ENCODE measurements around the gene TOMM7.
"Not testable (repeated sequence)": the region's sequence is repeated elsewhere in the genome, so short reads cannot be mapped to it uniquely, and the experiment has no call there.

Gene TOMM7

DNA sequence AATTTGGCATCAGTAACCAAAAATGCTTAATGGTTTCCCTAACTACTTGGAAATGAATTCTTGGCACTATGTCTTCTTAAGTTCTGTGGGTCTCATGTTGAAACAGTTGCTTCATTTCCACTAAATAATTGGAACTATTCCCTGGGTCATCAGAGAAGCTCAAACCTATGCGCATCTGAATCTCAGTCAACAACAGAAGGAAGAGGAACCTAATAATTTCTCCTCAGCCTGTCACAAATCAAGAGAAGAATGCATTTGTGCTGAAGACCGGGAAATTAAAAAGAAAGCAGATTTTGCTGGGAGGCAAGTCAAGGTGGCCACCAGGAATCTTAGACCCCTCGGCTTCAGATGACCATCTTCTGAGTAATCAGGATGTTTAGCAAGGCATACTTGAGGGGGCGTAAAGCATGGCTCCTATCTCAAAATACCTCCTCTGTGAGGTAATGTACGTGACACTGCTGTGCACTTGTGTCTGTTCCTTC is 41.4 kb downstream of the TOMM7 start:
- DNase-seq: no peak

DNA sequence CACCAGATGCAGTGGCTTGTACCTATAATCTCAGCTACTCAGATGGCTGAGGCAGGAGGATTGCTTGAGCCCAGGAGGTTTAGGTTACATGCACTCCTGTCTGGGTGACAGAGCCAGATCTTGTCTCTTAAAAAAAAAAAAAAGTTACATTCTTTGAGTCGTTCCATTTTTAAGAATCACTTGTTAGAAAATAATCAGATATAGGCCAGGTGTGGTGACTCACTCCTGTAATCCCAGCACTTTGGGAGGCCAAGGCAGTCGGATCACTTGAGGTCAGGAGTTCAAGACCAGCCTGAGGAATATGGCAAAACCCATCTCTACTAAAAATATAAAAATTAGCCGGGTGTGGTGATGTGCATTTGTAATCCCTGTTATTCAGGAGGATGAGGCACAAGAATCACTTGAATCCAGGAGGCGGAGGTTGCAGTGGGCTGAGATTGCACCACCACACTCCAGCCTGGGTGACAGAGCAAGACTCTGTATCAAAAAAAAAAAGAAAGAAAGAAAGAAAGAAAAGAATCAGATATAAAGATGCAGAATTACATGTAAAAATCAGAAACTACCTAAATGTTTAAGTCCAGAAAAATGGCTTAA is 42.8 kb downstream of the TOMM7 start:
- DNase-seq: not testable (repeated sequence)

DNA sequence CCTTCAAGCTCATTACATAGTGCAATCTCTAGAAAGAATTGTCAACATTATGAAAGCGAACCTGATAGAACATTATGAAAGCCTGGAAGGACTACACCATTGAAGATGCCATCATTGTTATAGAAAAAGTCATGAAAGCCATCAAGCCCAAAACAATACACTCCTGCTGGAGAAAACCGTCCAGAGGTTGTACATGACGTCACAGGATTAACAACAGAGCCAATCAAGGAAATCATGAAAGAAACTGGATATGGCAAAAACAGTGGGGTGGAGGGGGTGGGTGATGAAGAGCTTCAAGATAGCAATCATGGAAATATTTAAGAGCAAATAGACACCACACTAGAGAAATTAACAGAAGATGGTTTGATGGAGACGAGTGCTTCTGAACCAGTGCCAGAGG is 45.7 kb downstream of the TOMM7 start:
- no peak for DNase-seq

DNA sequence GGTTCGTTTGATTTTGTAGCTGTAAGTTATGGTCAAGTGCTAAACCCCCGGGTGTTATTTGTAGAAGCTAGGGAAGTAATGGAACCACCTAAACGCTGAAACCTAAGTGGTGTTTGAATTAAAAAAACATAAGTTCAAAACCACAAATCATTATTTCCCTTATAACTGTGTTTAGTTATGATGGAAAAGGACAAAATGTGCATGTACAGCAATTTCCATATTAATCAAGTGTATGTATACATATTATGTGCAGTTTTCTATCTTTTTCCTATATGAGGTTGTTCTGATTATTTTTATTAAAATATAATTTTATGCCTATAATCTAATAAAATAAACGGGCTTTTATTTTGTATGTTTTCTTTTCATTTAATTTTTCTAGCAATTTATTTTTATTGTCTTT is 49.8 kb downstream of the TOMM7 start:
- no peak for DNase-seq

DNA sequence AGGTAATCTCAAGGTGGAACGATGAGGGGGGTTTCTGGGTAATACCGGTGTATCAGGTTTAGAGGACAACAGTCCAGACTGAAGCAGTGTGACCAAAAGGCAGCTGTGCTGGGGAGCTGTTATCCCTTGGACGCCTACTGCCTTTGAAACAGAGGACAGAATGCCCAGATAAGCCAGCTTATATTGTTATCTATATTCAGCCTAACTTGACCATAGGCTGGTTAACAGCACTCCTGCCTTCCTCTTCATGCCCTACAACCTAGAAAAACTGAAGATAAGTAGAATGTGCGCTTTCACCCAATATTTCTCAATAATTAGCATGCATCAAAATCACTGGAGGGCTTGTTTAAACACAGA is 50.8 kb downstream of the TOMM7 start:
- no peak for DNase-seq

DNA sequence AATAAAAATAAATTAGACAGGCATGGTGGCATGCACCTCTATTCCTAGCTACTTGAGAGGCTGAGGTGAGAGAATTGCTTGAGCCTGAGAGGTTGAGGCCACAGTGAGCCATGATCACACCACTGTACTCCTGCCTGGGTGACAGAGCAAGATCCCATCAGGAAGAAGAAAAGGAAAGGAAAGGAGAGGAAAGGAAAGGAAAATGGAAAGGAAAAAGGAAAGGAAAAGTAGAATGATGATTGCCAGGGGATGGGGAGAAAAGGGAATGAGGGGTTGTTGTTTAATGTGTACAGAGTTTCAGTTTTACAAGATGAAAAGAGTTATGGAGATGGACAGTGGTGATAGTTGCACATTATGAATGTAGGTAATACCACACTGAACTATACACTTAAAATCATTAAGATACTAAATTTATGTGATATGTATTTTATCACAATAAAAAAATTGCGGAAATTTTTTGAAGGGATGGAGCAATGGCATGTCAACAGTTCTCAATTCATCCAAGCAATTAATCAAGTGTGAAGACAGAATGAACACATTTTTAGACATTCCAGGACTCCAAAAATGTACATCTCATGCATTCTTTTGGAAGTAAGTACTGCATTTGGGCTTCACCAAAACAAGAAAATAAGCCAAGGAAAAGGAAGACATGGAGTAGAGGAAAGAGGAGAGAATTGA is 51.3 kb downstream of the TOMM7 start:
- no peak for DNase-seq

DNA sequence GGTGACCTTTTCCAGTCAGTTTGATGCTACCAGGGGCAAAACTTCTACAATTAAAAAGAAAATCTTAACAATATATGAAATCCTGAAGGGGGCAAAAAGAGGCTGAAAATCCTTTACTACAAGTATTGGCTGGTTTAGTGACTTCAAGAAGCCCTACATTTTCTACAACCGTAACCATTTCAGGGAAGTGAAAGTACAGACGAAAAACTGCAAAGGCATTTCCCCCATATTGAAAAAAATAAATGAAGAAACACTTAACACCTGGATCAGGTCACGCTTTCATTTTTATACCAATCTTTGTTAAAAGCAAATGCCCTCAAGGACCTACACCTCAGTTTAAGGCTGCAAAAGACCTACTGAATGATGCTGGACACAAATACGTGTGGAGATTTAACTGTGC is 57.0 kb downstream of the TOMM7 start:
- no peak for DNase-seq

All from GDM1 (cell line).